ENCODE results near the gene GPR52. TPM values are rescaled to one million over a fixed set of nuclear protein-coding genes. Genes with fewer than 3 reads are reported as not detected.
"Not testable (repeated sequence)": the region's sequence is repeated elsewhere in the genome, so short reads cannot be mapped to it uniquely, and the experiment has no call there.

Gene GPR52
- total and polyA plus RNA-seq, 3 donors from 2014 or later: 4.8 to 7.5 TPM; not detected in 1

DNA sequence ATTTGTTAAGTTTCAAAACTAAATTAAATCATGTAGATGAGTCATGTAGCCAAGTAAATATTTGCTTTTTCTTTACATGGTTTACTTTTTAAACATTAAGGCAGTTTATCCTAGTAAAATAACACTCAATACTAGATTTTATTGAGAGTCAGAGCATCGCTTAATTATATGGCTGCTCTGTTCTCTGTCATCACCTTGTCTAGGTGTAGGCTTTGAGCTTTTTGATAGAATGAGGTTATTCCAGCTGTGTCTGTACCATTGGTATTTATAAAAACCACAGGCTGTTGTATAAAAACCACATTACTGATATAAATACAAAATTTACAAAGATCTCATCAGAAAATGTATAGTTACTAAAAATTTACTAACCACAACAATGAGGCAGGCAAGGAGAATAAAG, 42.5 kb upstream of the GPR52 start:
- WGBS, 2 donors: 96 to 100% methylated on average over 1 of the region's 1 CpG
- TF ChIP-seq, protein P1, sequence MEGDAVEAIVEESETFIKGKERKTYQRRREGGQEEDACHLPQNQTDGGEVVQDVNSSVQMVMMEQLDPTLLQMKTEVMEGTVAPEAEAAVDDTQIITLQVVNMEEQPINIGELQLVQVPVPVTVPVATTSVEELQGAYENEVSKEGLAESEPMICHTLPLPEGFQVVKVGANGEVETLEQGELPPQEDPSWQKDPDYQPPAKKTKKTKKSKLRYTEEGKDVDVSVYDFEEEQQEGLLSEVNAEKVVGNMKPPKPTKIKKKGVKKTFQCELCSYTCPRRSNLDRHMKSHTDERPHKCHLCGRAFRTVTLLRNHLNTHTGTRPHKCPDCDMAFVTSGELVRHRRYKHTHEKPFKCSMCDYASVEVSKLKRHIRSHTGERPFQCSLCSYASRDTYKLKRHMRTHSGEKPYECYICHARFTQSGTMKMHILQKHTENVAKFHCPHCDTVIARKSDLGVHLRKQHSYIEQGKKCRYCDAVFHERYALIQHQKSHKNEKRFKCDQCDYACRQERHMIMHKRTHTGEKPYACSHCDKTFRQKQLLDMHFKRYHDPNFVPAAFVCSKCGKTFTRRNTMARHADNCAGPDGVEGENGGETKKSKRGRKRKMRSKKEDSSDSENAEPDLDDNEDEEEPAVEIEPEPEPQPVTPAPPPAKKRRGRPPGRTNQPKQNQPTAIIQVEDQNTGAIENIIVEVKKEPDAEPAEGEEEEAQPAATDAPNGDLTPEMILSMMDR (IDR thresholded peaks at IDR 0.05): no peak
- TF ChIP-seq POLR2A (IDR thresholded peaks at IDR 0.05): no peak
- no peak for DNase-seq

DNA sequence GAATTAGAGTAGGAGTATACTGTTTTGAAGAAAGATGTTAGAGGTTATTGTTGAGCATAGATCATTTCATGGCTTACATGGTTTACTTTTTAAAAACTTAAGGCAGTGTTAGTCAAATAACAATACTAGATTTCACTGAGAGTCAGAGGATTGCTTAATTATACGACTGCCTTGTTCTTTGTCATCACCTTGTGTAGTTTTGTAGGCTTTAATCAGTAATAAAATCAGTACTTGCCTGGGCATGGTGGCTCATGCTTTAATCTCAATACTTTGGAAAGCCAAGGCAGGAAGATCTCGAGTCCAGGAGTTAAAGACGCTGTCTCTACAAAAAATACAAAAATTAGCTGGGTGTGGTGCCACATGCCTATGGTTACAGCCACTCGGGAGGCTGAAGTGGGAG, 41.3 kb upstream of the GPR52 start:
- no peak for DNase-seq
- TF ChIP-seq POLR2A (IDR thresholded peaks at IDR 0.05): no peak
- TF ChIP-seq, protein P1 (IDR thresholded peaks at IDR 0.05): no peak
- H3K9me3 ChIP-seq: no peaks in the 10 kb centered on the region
- 91 to 95% methylated on average over 4 of the region's 4 CpGs for WGBS, 2 donors
- no peak overlapping the region for H3K27ac ChIP-seq
- H3K4me3 ChIP-seq: no peak overlapping the region
- no peaks in the 10 kb centered on the region for H3K4me1 ChIP-seq
- H3K36me3 ChIP-seq (ENCODE audit: low read depth, missing control alignments): no peaks in the 10 kb centered on the region
- intact Hi-C loops (cut with DNase I; ENCODE audit: low total_unique reads): no loop called here
- no peaks in the 10 kb centered on the region for H3K27me3 ChIP-seq

More for the DNA sequence above, 42.5 kb upstream of the GPR52 start:
- intact Hi-C loops (cut with DNase I; ENCODE audit: low total_unique reads): no loop called here
- Histone ChIP-seq H3K36me3 (ENCODE audit: low read depth, missing control alignments) (no peaks in the 10 kb centered on the region), H3K4me1 (no peaks in the 10 kb centered on the region), H3K27ac (no peak overlapping the region), H3K4me3 (no peak overlapping the region), H3K27me3 (no peaks in the 10 kb centered on the region), H3K9me3 (no peaks in the 10 kb centered on the region)

DNA sequence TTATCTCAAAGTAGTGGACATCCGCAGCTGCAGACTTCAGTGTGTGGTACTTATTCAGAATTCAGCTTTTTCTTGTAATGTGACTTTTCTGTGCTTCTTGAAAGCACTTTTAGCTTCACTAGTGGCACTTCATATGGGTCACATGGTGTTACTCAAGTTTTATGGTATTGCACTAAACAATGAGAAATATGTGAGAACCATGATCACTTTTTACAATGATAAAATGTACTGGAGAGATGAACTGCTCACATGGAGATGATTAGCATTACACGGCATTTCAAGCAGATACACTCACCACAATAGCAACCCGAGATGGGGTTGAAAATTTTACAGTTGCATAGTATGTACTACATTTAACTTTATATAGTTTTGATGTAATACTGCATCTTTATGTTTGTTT, 40.1 kb upstream of the GPR52 start:
- intact Hi-C loops (cut with DNase I; ENCODE audit: low total_unique reads): no loop called here
- Histone ChIP-seq H3K4me3 (no peak overlapping the region), H3K4me1 (no peaks in the 10 kb centered on the region), H3K27ac (no peak overlapping the region), H3K36me3 (ENCODE audit: low read depth, missing control alignments) (no peaks in the 10 kb centered on the region), H3K27me3 (no peaks in the 10 kb centered on the region), H3K9me3 (no peaks in the 10 kb centered on the region)
- TF ChIP-seq POLR2A (IDR thresholded peaks at IDR 0.05): no peak
- TF ChIP-seq, protein P1 (IDR thresholded peaks at IDR 0.05): no peak
- no peak for DNase-seq
- WGBS, 2 donors: 96 to 98% methylated on average over 3 of the region's 3 CpGs

DNA sequence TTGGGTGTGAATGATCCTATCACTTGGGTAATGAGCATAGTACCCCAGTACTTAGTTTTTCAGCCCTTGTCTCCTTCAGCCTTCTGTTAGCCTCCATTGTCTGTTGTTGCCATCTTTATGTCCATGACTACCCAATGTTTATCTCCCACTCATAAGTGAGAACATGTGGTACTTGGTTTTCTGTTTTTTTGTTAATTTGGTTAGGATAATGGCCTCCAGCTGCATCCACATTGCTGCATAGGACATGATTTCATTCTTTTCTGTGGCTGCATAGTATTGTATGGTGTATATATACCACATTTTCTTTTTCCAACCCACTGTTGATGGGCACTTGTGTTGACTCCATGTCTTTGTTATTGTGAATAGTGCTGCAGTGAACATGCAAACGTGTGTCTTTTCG, 39.6 kb upstream of the GPR52 start:
- Histone ChIP-seq H3K4me3 (no peak overlapping the region), H3K27ac (no peak overlapping the region), H3K4me1 (no peaks in the 10 kb centered on the region), H3K36me3 (ENCODE audit: low read depth, missing control alignments) (no peaks in the 10 kb centered on the region), H3K27me3 (no peaks in the 10 kb centered on the region), H3K9me3 (no peaks in the 10 kb centered on the region)
- intact Hi-C loops (cut with DNase I; ENCODE audit: low total_unique reads): no loop called here
- TF ChIP-seq, protein P1 (IDR thresholded peaks at IDR 0.05): no peak
- no peak for TF ChIP-seq POLR2A (IDR thresholded peaks at IDR 0.05)
- DNase-seq: no peak
- WGBS, 2 donors: 73 to 94% methylated on average over 2 of the region's 2 CpGs

DNA sequence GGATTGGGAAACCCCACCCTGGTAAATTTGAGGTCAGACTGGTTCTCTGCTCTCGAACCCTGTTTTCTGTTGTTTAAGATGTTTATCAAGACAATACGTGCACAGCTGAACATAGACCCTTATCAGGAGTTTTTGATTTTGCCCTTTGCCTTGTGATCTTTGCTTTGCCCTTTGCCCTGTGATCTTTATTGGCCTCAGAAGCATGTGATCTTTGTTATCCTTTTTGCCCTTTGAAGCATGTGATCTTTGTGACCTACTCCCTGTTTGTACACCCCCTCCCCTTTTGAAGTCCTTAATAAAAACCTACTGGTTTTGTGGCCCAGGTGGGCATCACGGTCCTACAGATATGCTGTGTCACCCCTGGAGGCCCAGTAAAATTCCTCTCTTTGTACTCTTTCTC, 38.0 kb upstream of the GPR52 start:
- H3K9me3 ChIP-seq, DNase-seq: not testable (repeated sequence)

More for the DNA sequence above, 38.0 kb upstream of the GPR52 start:
- H3K27ac ChIP-seq; intact Hi-C loops (cut with DNase I; ENCODE audit: low total_unique reads); H3K36me3 ChIP-seq (ENCODE audit: low read depth, missing control alignments); H3K4me1 ChIP-seq; H3K27me3 ChIP-seq; H3K4me3 ChIP-seq: not testable (repeated sequence)
- WGBS, 2 donors: 88 to 89% methylated on average over 3 of the region's 3 CpGs

Measured in testis (tissue), 3 donors.